H1 (cell line): ENCODE data around the gene MTTP. TPM values are rescaled to one million over a fixed set of nuclear protein-coding genes. Genes with fewer than 3 reads are reported as not detected.
A peak's percentile ranks its signal among the peaks of the same experiment; 100 is the strongest.

Source experiments
- CTCF ChIA-PET: fragments of 300-600 bp; sonication (Branson Sonifier 250); formaldehyde crosslinking; loops from one replicate; lab custom pipeline; 2021; ENCODE audit not compliant: partially characterized antibody; lab: Charles Lee
- POLR2A ChIA-PET: fragments of 300-600 bp; sonication (Branson Sonifier 250); formaldehyde crosslinking; loops from one replicate; lab custom pipeline; 2021; ENCODE audit warnings: inconsistent platforms; ENCODE audit not compliant: partially characterized antibody; lab: Charles Lee
- DNase-seq, 2 experiments: peaks; one replicate each; pipeline versions ENCODE4 v3.0.0 to v3.0.0-alpha.2; 2010 to 2022; ENCODE audit warnings: low spot score in 2 of 2, low read depth in 1 of 2, mixed read lengths in 1 of 2
- FAIRE-seq: peaks from 2 replicates; lab custom pipeline; 2011; peaks lifted over from hg19 to GRCh38; lab: Jason Lieb, UNC
- H2AFZ ChIP-seq: 2 replicates; pipeline ENCODE4 v1.8.1; 2012; ENCODE audit warnings: low read length, inconsistent platforms
- H2AK5ac ChIP-seq: 2 replicates; pipeline ENCODE4 v1.6.1; 2013; ENCODE audit warnings: low read depth, low read length
- H2BK120ac ChIP-seq: replicated peaks from 2 replicates; pipeline ENCODE3; 2013; ENCODE audit warnings: low read depth, low read length, inconsistent platforms
- H2BK12ac ChIP-seq: 2 replicates; pipeline ENCODE4 v1.6.1; 2013; ENCODE audit warnings: low read depth, low read length
- H2BK15ac ChIP-seq: 2 replicates; pipeline ENCODE4 v1.6.1; 2013; ENCODE audit warnings: low read length
- H2BK20ac ChIP-seq: 2 replicates; pipeline ENCODE4 v1.6.1; 2013; ENCODE audit warnings: low read length
- H2BK5ac ChIP-seq: 2 replicates; pipeline ENCODE4 v1.6.1; 2013; ENCODE audit warnings: low read depth, low read length
- H3K14ac ChIP-seq: 2 replicates; pipeline ENCODE4 v1.6.1; 2013; ENCODE audit warnings: inconsistent platforms; ENCODE audit not compliant: insufficient read length
- H3K18ac ChIP-seq: 2 replicates; pipeline ENCODE4 v1.6.1; 2013; ENCODE audit warnings: low read length; ENCODE audit errors: extremely low read depth
- H3K23ac ChIP-seq: 2 replicates; pipeline ENCODE4 v1.6.1; 2013; ENCODE audit warnings: inconsistent platforms; ENCODE audit not compliant: insufficient read length
- H3K23me2 ChIP-seq: 2 replicates; pipeline ENCODE4 v1.6.1; 2013; ENCODE audit warnings: low read depth, low read length
- H3K27ac ChIP-seq: 2 replicates; pipeline ENCODE4 v1.6.1; 2011; ENCODE audit warnings: low read depth, low read length, inconsistent platforms
- H3K27me3 ChIP-seq, 4 experiments: replicated peaks in 1 of 4; 1 replicate in 1 of 4; 2 replicates in 3 of 4; pipeline versions ENCODE4 v1.6.1 to v1.8.1; 2011 to 2013; ENCODE audit warnings: low read length in 3 of 4, mild to moderate bottlenecking in 3 of 4, inconsistent platforms in 2 of 4, mixed read lengths in 2 of 4, moderate library complexity in 1 of 4; ENCODE audit not compliant: control insufficient read depth in 3 of 4, insufficient read depth in 3 of 4; ENCODE audit errors: extremely low read depth in 1 of 4
- H3K36me3 ChIP-seq, 4 experiments: 2 replicates each; pipeline versions ENCODE4 v1.6.1 to v1.8.1; 2011 to 2013; ENCODE audit warnings: mild to moderate bottlenecking in 4 of 4, low read length in 3 of 4, moderate library complexity in 2 of 4, control low read depth in 1 of 4, inconsistent platforms in 1 of 4; ENCODE audit not compliant: insufficient read depth in 4 of 4, control insufficient read depth in 2 of 4
- H3K4ac ChIP-seq: replicated peaks from 2 replicates; pipeline ENCODE3; 2013; ENCODE audit warnings: low read length, low read depth, mixed read lengths, inconsistent platforms; ENCODE audit not compliant: insufficient read length
- H3K4me1 ChIP-seq, 4 experiments: replicated peaks in 1 of 4; 1 replicate in 1 of 4; 2 replicates in 3 of 4; pipeline versions ENCODE4 v1.6.1 to v1.8.1; 2011 to 2013; ENCODE audit warnings: low read length in 3 of 4, inconsistent platforms in 2 of 4, mixed read lengths in 1 of 4; ENCODE audit not compliant: insufficient read depth in 4 of 4, control insufficient read depth in 3 of 4
- H3K4me2 ChIP-seq, 2 experiments: 2 replicates each; pipeline versions ENCODE4 v1.6.1 to v1.8.1; 2011 to 2013; ENCODE audit warnings: low read depth in 2 of 2, low read length in 2 of 2, control low read depth in 1 of 2, inconsistent platforms in 1 of 2, mild to moderate bottlenecking in 1 of 2; ENCODE audit not compliant: insufficient read depth in 1 of 2
- H3K4me3 ChIP-seq, 4 experiments: fragments of 200-600, 300-600 bp in 1 of 4; sonication (generic), shearing (Covaris generic), sonication (Bioruptor Twin) in 1 of 4; 2 replicates each; pipeline versions ENCODE4 v1.5.1 to v1.8.1; 2011 to 2016; ENCODE audit warnings: low read length in 4 of 4, low read depth in 3 of 4, control low read depth in 2 of 4, inconsistent platforms in 2 of 4, mild to moderate bottlenecking in 2 of 4, mixed read lengths in 1 of 4, moderate library complexity in 1 of 4; ENCODE audit not compliant: insufficient read depth in 2 of 4; ENCODE audit errors: extremely low read depth in 1 of 4
- H3K56ac ChIP-seq: replicated peaks from 2 replicates; pipeline ENCODE3; 2013; ENCODE audit warnings: low read depth, mild to moderate bottlenecking, mixed read lengths, low read length, inconsistent platforms; ENCODE audit not compliant: insufficient read length
- H3K79me1 ChIP-seq: 2 replicates; pipeline ENCODE4 v1.6.1; 2013; ENCODE audit warnings: low read depth, low read length, control low read depth
- H3K79me2 ChIP-seq, 2 experiments: 2 replicates each; pipeline versions ENCODE4 v1.6.1 to v1.8.1; 2012 to 2013; ENCODE audit warnings: low read length in 2 of 2, mild to moderate bottlenecking in 2 of 2, inconsistent platforms in 1 of 2; ENCODE audit not compliant: insufficient read depth in 2 of 2, control insufficient read depth in 1 of 2
- H3K9ac ChIP-seq, 4 experiments: replicated peaks in 1 of 4; 1 replicate in 1 of 4; 2 replicates in 3 of 4; pipeline versions ENCODE4 v1.6.1 to v1.8.1; 2011 to 2013; ENCODE audit warnings: low read depth in 3 of 4, low read length in 3 of 4, control low read depth in 2 of 4, mild to moderate bottlenecking in 2 of 4, moderate library complexity in 2 of 4, inconsistent platforms in 1 of 4; ENCODE audit errors: extremely low read depth in 1 of 4
- H3K9me3 ChIP-seq, 2 experiments: 2 replicates each; pipeline versions ENCODE4 v1.6.1 to v1.8.1; 2012 to 2013; ENCODE audit warnings: mild to moderate bottlenecking in 2 of 2, moderate library complexity in 2 of 2, control low read depth in 1 of 2, inconsistent platforms in 1 of 2, low read depth in 1 of 2, low read length in 1 of 2, mixed read lengths in 1 of 2; ENCODE audit not compliant: insufficient read depth in 2 of 2
- H4K20me1 ChIP-seq, 2 experiments: replicated peaks in 1 of 2; 2 replicates each; pipeline versions ENCODE3 to v1.8.1; 2011 to 2013; ENCODE audit warnings: inconsistent platforms in 2 of 2, low read length in 2 of 2, mild to moderate bottlenecking in 1 of 2; ENCODE audit not compliant: insufficient read depth in 2 of 2, control insufficient read depth in 1 of 2
- H4K5ac ChIP-seq: 2 replicates; pipeline ENCODE4 v1.6.1; 2013; ENCODE audit warnings: low read length, low read depth, mixed read lengths, inconsistent platforms; ENCODE audit not compliant: insufficient read length
- H4K8ac ChIP-seq: 2 replicates; pipeline ENCODE4 v1.8.0; 2013; ENCODE audit warnings: mild to moderate bottlenecking, moderate library complexity, low read length, inconsistent platforms; ENCODE audit not compliant: insufficient read depth; ENCODE audit errors: extremely low read depth
- H4K91ac ChIP-seq: replicated peaks from 2 replicates; pipeline ENCODE3; 2013; ENCODE audit warnings: low read length, mixed read lengths, inconsistent platforms; ENCODE audit not compliant: insufficient read length
- TAF1 ChIP-seq: IDR thresholded peaks from 2 replicates; pipeline ENCODE4 v1.6.1; 2011; ENCODE audit warnings: mild to moderate bottlenecking, low read depth, low read length
- WGBS, 2 experiments: shearing (Covaris generic) in 1 of 2; methylation state at CpG; one replicate each; pipeline versions ENCODE4 v1.1.6 to v1.1.7; 2013 to 2015; ENCODE audit warnings: low lambda C conversion rate in 2 of 2, mixed read lengths in 2 of 2, inconsistent platforms in 1 of 2, low coverage in 1 of 2, missing lambda C conversion rate in 1 of 2; ENCODE audit not compliant: insufficient replicate concordance in 2 of 2, insufficient coverage in 1 of 2, insufficient read length in 1 of 2; ENCODE audit errors: extremely low coverage in 1 of 2, missing lambda C conversion rate in 1 of 2; 5-methylcytosine and 5-hydroxymethylcytosine counted together
- long read RNA-seq, 2 experiments: library from RNA in 1 of 2; library from capped mRNA in 1 of 2; stranded (forward); transcript quantifications; one replicate each; pipeline ENCODE4 v2.0.0, GENCODE V29; 2021; ENCODE audit warnings: inconsistent platforms in 1 of 2
- polyA minus RNA-seq, 3 experiments: library from RNA; depleted of rRNA, polyadenylated mRNA; stranded (reverse); fragments of >200 nt; gene quantifications; 1 replicate in 2 of 3; 2 replicates in 1 of 3; pipeline ENCODE4 v1.2.3, GENCODE V29; 2011
- polyA plus RNA-seq, 7 experiments: library from polyadenylated mRNA; depleted of rRNA in 3 of 7; stranded (reverse) in 5 of 7; unstranded in 2 of 7; fragments of >200 nt in 5 of 7; fragments of 200-250 nt in 2 of 7; gene quantifications; 1 replicate in 5 of 7; 2 replicates in 1 of 7; 4 replicates in 1 of 7; pipeline versions ENCODE4 v1.2.1 to v1.2.3, GENCODE V29; 2011 to 2013; ENCODE audit warnings: missing spikeins in 2 of 7, mixed read lengths in 2 of 7
- total RNA-seq: library from RNA; stranded (reverse); fragmentation: NEBNext Ultra II Directional; extraction: Animal tissue kit (Norgen Biotek cat#: 25700); gene quantifications from 2 replicates; pipeline ENCODE4 v1.2.1, GENCODE V29; 2021

The MTTP gene
- total RNA-seq = 0.26 and 0.50 TPM in 2 replicates
- polyA plus RNA-seq (2011; rRNA removed) = 0.08 and 0.12 TPM in 2 replicates
- polyA plus RNA-seq (2011; cell fraction: cytosol; rRNA removed) = 0.14 TPM
- 0.43 TPM for polyA plus RNA-seq (2011; cell fraction: nucleus; rRNA removed)
- 0.14 to 0.75 TPM (median 0.50 TPM) in 4 replicates for polyA plus RNA-seq (2012, experiment 1 of 2)
- 0.05 TPM for polyA plus RNA-seq (2012, experiment 2 of 2)
- polyA plus RNA-seq (2013, experiment 1 of 2) = 0.43 TPM
- 0.35 TPM for polyA plus RNA-seq (2013, experiment 2 of 2)
- polyA minus RNA-seq (2011; rRNA and poly(A)+ RNA removed) = 1.4 and 2.2 TPM in 2 replicates
- polyA minus RNA-seq (2011; cell fraction: cytosol; rRNA and poly(A)+ RNA removed) = 0.59 TPM
- 0.90 TPM for polyA minus RNA-seq (2011; cell fraction: nucleus; rRNA and poly(A)+ RNA removed)
- long read RNA-seq, experiment 1 = 0 reads
- long read RNA-seq, experiment 2 = 0 reads

DNA sequence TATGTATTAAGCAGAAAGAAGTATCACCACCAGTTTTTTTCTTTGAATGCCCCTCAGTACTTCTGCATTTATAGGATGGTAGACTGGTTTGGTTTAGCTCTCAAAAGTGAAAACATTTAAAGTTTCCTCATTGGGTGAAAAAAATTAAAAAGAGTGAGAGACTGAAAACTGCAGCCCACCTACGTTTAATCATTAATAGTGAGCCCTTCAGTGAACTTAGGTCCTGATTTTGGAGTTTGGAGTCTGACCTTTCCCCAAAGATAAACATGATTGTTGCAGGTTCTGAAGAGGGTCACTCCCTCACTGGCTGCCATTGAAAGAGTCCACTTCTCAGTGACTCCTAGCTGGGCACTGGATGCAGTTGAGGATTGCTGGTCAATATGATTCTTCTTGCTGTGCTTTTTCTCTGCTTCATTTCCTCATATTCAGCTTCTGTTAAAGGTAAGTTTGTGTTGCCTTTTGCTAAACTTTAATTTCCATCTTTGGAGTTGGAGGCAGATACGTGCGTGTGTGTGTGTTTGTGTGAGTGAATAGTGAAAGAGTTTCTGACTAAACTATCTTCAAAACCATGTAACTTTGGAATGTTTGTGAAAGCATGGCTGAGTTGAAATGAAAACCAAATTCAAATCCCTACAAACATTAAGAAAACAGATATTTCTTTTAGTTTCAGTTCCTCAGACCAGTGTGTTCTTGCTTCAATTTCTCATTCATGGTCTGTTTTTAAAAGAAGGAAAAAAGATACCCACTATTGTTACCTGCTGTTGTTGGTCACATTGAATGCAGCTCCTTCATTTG, at the start of gene MTTP:
TSS of gene MTTP (plus strand) at position 295 of the 795 bp plus-strand sequence. CDS start at position 381, 86 bp downstream.
- Histone ChIP-seq H4K8ac (no peak within 1 kb of the TSS), H3K56ac (no peak within 1 kb of the TSS), H3K4me1 (peaks cover 0 to 5% (median 2%) of the 10 kb centered on the region in 4 experiments; a peak in 3 of 7 replicates), H3K23ac (no peak within 1 kb of the TSS), H3K27ac (no peak within 1 kb of the TSS; the same call in 1 of the 2 replicates), H4K5ac (peak within 1 kb of the TSS; percentile 96), H3K79me2 (no peaks in the 10 kb centered on the region), H3K27me3 (no peaks in the 10 kb centered on the region), H4K20me1 (no peaks in the 10 kb centered on the region), H3K18ac (no peak within 1 kb of the TSS), H3K14ac (no peak within 1 kb of the TSS), H3K23me2 (no peaks in the 10 kb centered on the region; the same call in 1 of the 2 replicates), H2BK120ac (peak within 1 kb of the TSS; percentile 84), H2BK12ac (0 out of 2 replicates have a peak within 1 kb of the TSS, but pooled peaks have one; percentile 64), H2AK5ac (no peak within 1 kb of the TSS), H3K9ac (no peak within 1 kb of the TSS), H2BK5ac (peak within 1 kb of the TSS; percentile 75; the same call in 1 of the 2 replicates), H2AFZ (peak within 1 kb of the TSS; percentile 95), H4K91ac (no peak within 1 kb of the TSS), H3K9me3 (no peaks in the 10 kb centered on the region), H3K79me1 (no peaks in the 10 kb centered on the region), H3K4me3 (peak within 1 kb of the TSS in 2 of 4 experiments; percentile 1 to 37; a peak in 2 of 8 replicates), H2BK20ac (no peak within 1 kb of the TSS), H3K36me3 (no peaks in the 10 kb centered on the region), H3K4ac (no peak within 1 kb of the TSS), H2BK15ac (no peak within 1 kb of the TSS), H3K4me2 (peak within 1 kb of the TSS; percentile 24 to 41; a peak in 2 of 4 replicates)
- CTCF ChIA-PET = interaction anchor here (0.6 to 1.0 kb wide), 4 partner anchors 12 to 239 kb away, joined by 3 to 5 read pairs (median 4); no protein-coding TSS in a partner anchor
- no peak for FAIRE-seq
- POLR2A ChIA-PET = interaction anchor here (1.0 kb wide), 1 partner anchor 11 kb away, joined by 3 read pairs; no protein-coding TSS in a partner anchor
- DNase-seq = no peak
- 72% methylated on average over 3 of the region's 3 CpGs; no CpG with 5 or more reads in 1 of the 2 experiments for WGBS, 2 experiments
- no peak for TF ChIP-seq TAF1
